Esophagus muscularis mucosa (tissue), 3 donors: ENCODE results near the gene IQGAP2.

Experiments
- CTCF ChIP-seq, 3 experiments: fragments of 200-600 bp in 2 of 3; fragments of 450-650 bp in 1 of 3; sonication (generic) in 2 of 3; IDR thresholded peaks; one replicate each; pipeline ENCODE4 v1.5.1; 2017 to 2019; ENCODE audit warnings: antibody characterized with exemption in 3 of 3, mild to moderate bottlenecking in 2 of 3, moderate library complexity in 1 of 3
- POLR2A ChIP-seq: fragments of 450-650 bp; IDR thresholded peaks from one replicate; pipeline ENCODE4 v1.6.1; 2017; ENCODE audit warnings: antibody characterized with exemption, moderate library complexity, mild to moderate bottlenecking, low read depth

DNA sequence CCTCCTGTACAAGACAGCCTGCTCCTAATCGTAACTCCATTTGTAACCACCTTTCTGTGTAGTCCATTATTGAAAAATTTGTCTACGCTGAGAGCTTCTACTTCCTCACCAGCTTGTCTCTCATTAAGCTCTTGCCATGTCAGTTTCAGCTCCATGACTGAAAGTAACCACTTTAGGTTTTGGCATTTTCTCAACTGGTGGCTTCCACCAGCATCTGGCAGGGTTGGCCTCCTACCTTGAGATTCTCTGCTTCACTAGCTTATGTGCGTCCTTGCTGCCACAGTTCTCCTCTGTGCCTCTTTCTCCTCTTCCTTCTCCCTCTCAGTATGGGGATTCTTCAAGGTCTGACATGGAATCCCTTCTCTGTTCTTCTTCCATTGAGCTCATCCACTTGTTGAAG lies 188.3 kb downstream of the IQGAP2 start:
- TF ChIP-seq CTCF (IDR thresholded peaks at IDR 0.05) = no peak
- no peak for TF ChIP-seq POLR2A
